Fibroblast of lung (primary cell): ENCODE results near the gene C22orf15. TPM values are rescaled to one million over a fixed set of nuclear protein-coding genes. Genes with fewer than 3 reads are reported as not detected.

Experiments
- DNase-seq, 2 donors: peaks; one replicate each; pipeline versions ENCODE4 v3.0.0 to v3.0.0-alpha.2; 2010; ENCODE audit warnings: low read depth in 2 of 2
- H2AFZ ChIP-seq: 2 replicates; pipeline ENCODE4 v1.5.1; 2012; ENCODE audit warnings: low read length, control low read depth, inconsistent platforms
- H3K27ac ChIP-seq: 2 replicates; pipeline ENCODE4 v1.5.1; 2011; ENCODE audit warnings: low read length, control low read depth; ENCODE audit not compliant: insufficient read depth
- H3K27me3 ChIP-seq: 2 replicates; pipeline ENCODE4 v1.5.1; 2011; ENCODE audit warnings: mild to moderate bottlenecking, low read length; ENCODE audit not compliant: control insufficient read depth, insufficient read depth
- H3K36me3 ChIP-seq: 2 replicates; pipeline ENCODE4 v1.5.1; 2011; ENCODE audit warnings: low read length; ENCODE audit not compliant: control insufficient read depth, insufficient read depth
- H3K4me1 ChIP-seq: 2 replicates; pipeline ENCODE4 v1.5.1; 2011; ENCODE audit warnings: low read length; ENCODE audit not compliant: control insufficient read depth, insufficient read depth; ENCODE audit errors: extremely low read depth
- H3K4me2 ChIP-seq: 2 replicates; pipeline ENCODE4 v1.5.1; 2011; ENCODE audit warnings: low read length, control low read depth; ENCODE audit not compliant: insufficient read depth; ENCODE audit errors: extremely low read depth
- H3K4me3 ChIP-seq, 4 experiments: fragments of 200-600 bp in 1 of 4; sonication (generic) in 1 of 4; replicated peaks in 1 of 4; 2 replicates each; pipeline ENCODE4 v1.5.1; 2011 to 2016; ENCODE audit warnings: low read length in 4 of 4, low read depth in 3 of 4, mild to moderate bottlenecking in 3 of 4, control low read depth in 2 of 4, inconsistent platforms in 1 of 4, mixed read lengths in 1 of 4; ENCODE audit not compliant: insufficient read depth in 1 of 4; ENCODE audit errors: control extremely low read depth in 1 of 4
- H3K79me2 ChIP-seq: 2 replicates; pipeline ENCODE4 v1.5.1; 2012; ENCODE audit warnings: mild to moderate bottlenecking, low read length, inconsistent platforms; ENCODE audit not compliant: control insufficient read depth, insufficient read depth
- H3K9ac ChIP-seq: 2 replicates; pipeline ENCODE4 v1.5.1; 2011; ENCODE audit warnings: mild to moderate bottlenecking, low read length, control low read depth; ENCODE audit not compliant: insufficient read depth
- H3K9me3 ChIP-seq: 2 replicates; pipeline ENCODE4 v1.5.1; 2012; ENCODE audit warnings: low read depth, low read length; ENCODE audit not compliant: control insufficient read depth, insufficient read depth
- H4K20me1 ChIP-seq: 2 replicates; pipeline ENCODE4 v1.5.1; 2011; ENCODE audit warnings: low read length; ENCODE audit not compliant: control insufficient read depth, insufficient read depth; ENCODE audit errors: extremely low read depth
- EZH2 ChIP-seq: IDR thresholded peaks from 2 replicates; pipeline ENCODE4 v1.5.1; 2012; ENCODE audit warnings: low read length, control low read depth, mild to moderate bottlenecking; ENCODE audit errors: missing control alignments
- polyA plus RNA-seq, 2 donors: library from polyadenylated mRNA; depleted of rRNA in 1 of 2; stranded (reverse) in 1 of 2; unstranded in 1 of 2; fragments of >200 nt; gene quantifications; 2 replicates each; pipeline ENCODE4 v1.2.1, GENCODE V29; 2011 to 2012; ENCODE audit warnings: missing spikeins in 1 of 2
- total RNA-seq: library from RNA; depleted of rRNA; stranded (reverse); fragments of >200 nt; gene quantifications from 2 replicates; pipeline ENCODE4 v1.2.1, GENCODE V29; 2014
- TF ChIP-seq, protein P1 (sequence below), 2 donors: IDR thresholded peaks in 1 of 2; conservative IDR thresholded peaks in 1 of 2; 1 replicate in 1 of 2; 2 replicates in 1 of 2; pipeline ENCODE4 v1.5.1; 2011 to 2012; ENCODE audit warnings: low read length in 2 of 2, control low read depth in 1 of 2, inconsistent platforms in 1 of 2, low read depth in 1 of 2, mild to moderate bottlenecking in 1 of 2

C22orf15 gene
- total and polyA plus RNA-seq, 2 donors (not counting 1 experiment from before 2014, with no cell fraction given): 1.4 to 2.5 TPM

DNA sequence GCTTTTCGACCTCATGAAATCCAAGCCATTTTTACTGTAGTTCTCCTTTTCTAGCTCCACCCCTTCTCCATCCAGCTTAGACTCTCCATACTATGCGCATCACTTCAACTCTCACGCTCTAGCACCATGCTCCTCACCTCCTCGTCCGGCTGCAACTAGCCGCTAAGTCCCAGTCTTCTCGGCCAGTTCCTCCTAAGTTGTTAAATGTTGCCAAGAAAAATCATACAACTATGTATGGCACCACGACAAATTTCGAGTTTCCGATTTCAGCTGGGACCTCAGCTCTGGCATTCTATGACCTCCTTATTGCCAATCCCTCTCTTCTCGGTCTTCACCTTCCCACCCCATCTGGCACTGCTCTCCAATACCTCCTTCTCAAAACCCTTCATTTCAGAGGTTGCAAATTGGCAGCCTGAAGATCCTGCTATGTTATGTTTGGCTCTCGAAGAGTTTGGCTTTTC, 12.9 kb upstream of the C22orf15 start:
- H3K4me3 ChIP-seq: peak overlapping the region; percentile 80 to 95 (median 85)
- DNase-seq: peak in 1 of 2 donors; percentile 25
- TF ChIP-seq EZH2: no peak
- TF ChIP-seq, protein P1, sequence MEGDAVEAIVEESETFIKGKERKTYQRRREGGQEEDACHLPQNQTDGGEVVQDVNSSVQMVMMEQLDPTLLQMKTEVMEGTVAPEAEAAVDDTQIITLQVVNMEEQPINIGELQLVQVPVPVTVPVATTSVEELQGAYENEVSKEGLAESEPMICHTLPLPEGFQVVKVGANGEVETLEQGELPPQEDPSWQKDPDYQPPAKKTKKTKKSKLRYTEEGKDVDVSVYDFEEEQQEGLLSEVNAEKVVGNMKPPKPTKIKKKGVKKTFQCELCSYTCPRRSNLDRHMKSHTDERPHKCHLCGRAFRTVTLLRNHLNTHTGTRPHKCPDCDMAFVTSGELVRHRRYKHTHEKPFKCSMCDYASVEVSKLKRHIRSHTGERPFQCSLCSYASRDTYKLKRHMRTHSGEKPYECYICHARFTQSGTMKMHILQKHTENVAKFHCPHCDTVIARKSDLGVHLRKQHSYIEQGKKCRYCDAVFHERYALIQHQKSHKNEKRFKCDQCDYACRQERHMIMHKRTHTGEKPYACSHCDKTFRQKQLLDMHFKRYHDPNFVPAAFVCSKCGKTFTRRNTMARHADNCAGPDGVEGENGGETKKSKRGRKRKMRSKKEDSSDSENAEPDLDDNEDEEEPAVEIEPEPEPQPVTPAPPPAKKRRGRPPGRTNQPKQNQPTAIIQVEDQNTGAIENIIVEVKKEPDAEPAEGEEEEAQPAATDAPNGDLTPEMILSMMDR (conservative IDR thresholded peaks at IDR 0.05 in 1 of 2, IDR thresholded peaks at IDR 0.05 in 1 of 2; ENCODE audit: low read depth in 1 of 2, low read length in 2 of 2): no peak
- no peaks in the 10 kb centered on the region for H3K27me3 ChIP-seq
- peak overlapping the region; percentile 99 for H3K4me2 ChIP-seq
- H3K27ac ChIP-seq: no peak overlapping the region
- no peaks in the 10 kb centered on the region for H3K4me1 ChIP-seq
- no peaks in the 10 kb centered on the region for H4K20me1 ChIP-seq
- no peaks in the 10 kb centered on the region for H3K9me3 ChIP-seq
- no peaks in the 10 kb centered on the region for H3K79me2 ChIP-seq
- no peak overlapping the region for H2AFZ ChIP-seq
- no peak overlapping the region for H3K9ac ChIP-seq
- H3K36me3 ChIP-seq: no peaks in the 10 kb centered on the region

DNA sequence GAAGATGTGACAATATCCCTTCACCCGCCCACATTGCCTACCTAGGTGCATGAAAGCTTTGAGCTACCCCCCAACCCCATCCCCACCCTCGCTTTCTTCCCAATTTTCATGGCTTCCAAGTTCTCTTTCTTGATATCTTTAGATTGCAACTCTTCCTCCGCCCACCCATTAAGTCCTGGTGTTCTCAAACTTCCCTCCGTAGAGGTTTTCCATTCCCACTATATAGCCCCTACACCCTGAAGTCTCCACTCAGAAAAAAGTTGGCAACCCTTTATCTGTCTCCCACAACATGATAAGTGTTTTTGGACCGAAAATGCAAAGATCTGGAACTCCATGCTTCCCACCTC, 12.4 kb upstream of the C22orf15 start:
- peak overlapping the region; percentile 80 to 95 (median 85) for H3K4me3 ChIP-seq
- no peaks in the 10 kb centered on the region for H3K4me1 ChIP-seq
- no peak for DNase-seq
- peak overlapping the region; percentile 73 for H3K9ac ChIP-seq
- no peaks in the 10 kb centered on the region for H3K9me3 ChIP-seq
- peak overlapping the region; percentile 99 for H3K4me2 ChIP-seq
- no peaks in the 10 kb centered on the region for H3K79me2 ChIP-seq
- H3K36me3 ChIP-seq: no peaks in the 10 kb centered on the region
- TF ChIP-seq, protein P1 (conservative IDR thresholded peaks at IDR 0.05 in 1 of 2, IDR thresholded peaks at IDR 0.05 in 1 of 2; ENCODE audit: low read depth in 1 of 2, low read length in 2 of 2): no peak
- no peak for TF ChIP-seq EZH2
- peak overlapping the region; percentile 42 for H3K27ac ChIP-seq
- no peaks in the 10 kb centered on the region for H4K20me1 ChIP-seq
- no peaks in the 10 kb centered on the region for H3K27me3 ChIP-seq
- peak overlapping the region; percentile 83 for H2AFZ ChIP-seq

DNA sequence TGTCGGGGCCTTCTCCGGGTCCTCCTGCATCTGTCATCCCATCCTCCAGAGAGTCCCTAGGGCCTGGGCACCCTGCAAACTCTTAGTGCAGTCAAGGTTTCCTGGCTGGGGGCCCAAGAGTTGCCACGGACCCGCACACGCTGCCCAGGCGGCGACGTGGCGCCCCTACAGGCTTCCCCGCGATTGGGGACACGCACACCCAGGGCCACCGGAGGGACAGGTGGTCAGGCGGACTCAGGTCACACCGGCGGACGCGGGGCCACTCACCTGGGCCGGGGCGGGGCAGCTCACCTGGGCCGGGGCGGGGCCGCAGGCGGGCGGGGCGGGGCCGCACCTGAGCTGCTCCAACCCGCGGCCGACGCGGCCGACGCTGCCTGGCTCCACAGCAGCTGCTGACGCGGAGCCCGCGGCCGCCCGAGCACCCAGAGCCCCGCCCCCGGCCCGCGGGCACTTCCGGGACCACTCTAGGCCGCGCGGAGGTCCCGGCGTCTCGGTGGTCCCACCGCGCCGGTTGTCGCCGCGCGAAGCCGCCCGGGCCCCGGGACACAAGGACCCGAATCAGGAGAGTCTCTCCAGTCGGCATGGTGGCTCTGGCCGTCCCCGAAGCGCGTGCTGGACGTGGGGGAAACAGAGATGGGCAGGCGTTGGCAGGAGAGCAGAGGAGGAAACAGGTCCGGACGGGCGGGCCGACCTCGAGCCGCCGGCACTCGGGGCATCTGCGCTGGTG, 11.9 kb upstream of the C22orf15 start, which contains the start of gene ZNF70:
TSS of gene ZNF70 (minus strand) at position 399 of the 727 bp plus-strand sequence. CDS start 5,972 bp downstream, outside the sequence.
- H4K20me1 ChIP-seq: no peaks in the 10 kb centered on the region
- DNase-seq: peak; percentile 76 to 77
- no peaks in the 10 kb centered on the region for H3K4me1 ChIP-seq
- H3K9me3 ChIP-seq: no peaks in the 10 kb centered on the region
- peak within 1 kb of the TSS; percentile 96 for H2AFZ ChIP-seq
- TF ChIP-seq, protein P1 (conservative IDR thresholded peaks at IDR 0.05 in 1 of 2, IDR thresholded peaks at IDR 0.05 in 1 of 2; ENCODE audit: low read depth in 1 of 2, low read length in 2 of 2): peak in 1 of 2 donors; percentile 12
- no peak for TF ChIP-seq EZH2
- H3K79me2 ChIP-seq: no peaks in the 10 kb centered on the region
- peak within 1 kb of the TSS; percentile 80 to 95 (median 85) for H3K4me3 ChIP-seq
- no peaks in the 10 kb centered on the region for H3K36me3 ChIP-seq
- H3K9ac ChIP-seq: peak within 1 kb of the TSS; percentile 84
- H3K4me2 ChIP-seq: peak within 1 kb of the TSS; percentile 99
- H3K27me3 ChIP-seq: no peaks in the 10 kb centered on the region
- H3K27ac ChIP-seq: peak within 1 kb of the TSS; percentile 71
